Activated naive CD8-positive, alpha-beta T cell treated with anti-CD3 and anti-CD28 coated beads for 36 hours (primary cell): ENCODE data around the gene LRCH2. TPM values are rescaled to one million over a fixed set of nuclear protein-coding genes. Genes with fewer than 3 reads are reported as not detected.
A peak's percentile ranks its signal among the peaks of the same experiment; 100 is the strongest.
"Not testable (repeated sequence)": the region's sequence is repeated elsewhere in the genome, so short reads cannot be mapped to it uniquely, and the experiment has no call there.

ENCODE experiments used
- DNase-seq: peaks from one replicate; pipeline ENCODE4 v3.0.0; 2021
- H3K27ac Mint-ChIP-seq: one replicate; pipeline ENCODE4 v1.8.0; 2022; ENCODE audit warnings: mild to moderate bottlenecking, moderate library complexity, mixed read lengths
- H3K27me3 Mint-ChIP-seq: one replicate; pipeline ENCODE4 v1.8.0; 2022; ENCODE audit warnings: mild to moderate bottlenecking, mixed read lengths
- H3K36me3 Mint-ChIP-seq: one replicate; pipeline ENCODE4 v1.8.0; 2021; ENCODE audit warnings: mild to moderate bottlenecking, mixed read lengths
- H3K4me1 Mint-ChIP-seq: one replicate; pipeline ENCODE4 v1.8.0; 2021; ENCODE audit warnings: mixed read lengths
- H3K4me3 Mint-ChIP-seq: one replicate; pipeline ENCODE4 v1.8.0; 2022; ENCODE audit warnings: mild to moderate bottlenecking, moderate library complexity, mixed read lengths
- H3K9me3 Mint-ChIP-seq: one replicate; pipeline ENCODE4 v1.8.0; 2022; ENCODE audit warnings: mixed read lengths
- total RNA-seq, 2 experiments: library from RNA; stranded (reverse); gene quantifications; one replicate each; pipeline ENCODE4 v1.2.3, GENCODE V29; 2021

LRCH2 gene
- total RNA-seq, 2 experiments from 2014 or later, result not detected

DNA sequence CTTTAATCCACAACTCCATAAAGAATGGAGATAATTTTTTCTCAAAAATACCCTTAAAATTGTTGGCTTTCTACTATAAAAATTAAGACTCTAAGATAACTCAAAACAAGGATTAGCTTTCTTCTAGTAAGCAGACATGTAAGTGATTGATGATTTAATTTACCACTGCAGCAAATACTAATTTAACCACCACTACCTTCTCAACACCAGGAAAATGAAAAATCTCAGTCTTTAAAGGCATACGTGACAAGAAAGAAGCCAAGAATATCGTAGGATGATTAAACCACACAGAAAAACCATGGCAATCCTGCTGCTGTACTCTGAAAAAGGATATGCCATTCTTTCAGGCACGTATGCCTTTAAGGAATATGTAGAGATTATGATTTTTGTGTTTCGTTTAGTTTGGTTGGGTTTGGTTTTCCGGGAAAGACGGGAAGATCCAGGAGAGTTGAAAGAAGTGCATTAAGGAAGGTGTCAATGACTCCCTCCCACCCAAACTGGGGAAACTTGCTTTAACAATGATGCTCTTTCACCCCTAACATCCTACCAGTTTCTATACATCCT is 881 bp downstream of the LRCH2 start:
- DNase-seq, result no peak

DNA sequence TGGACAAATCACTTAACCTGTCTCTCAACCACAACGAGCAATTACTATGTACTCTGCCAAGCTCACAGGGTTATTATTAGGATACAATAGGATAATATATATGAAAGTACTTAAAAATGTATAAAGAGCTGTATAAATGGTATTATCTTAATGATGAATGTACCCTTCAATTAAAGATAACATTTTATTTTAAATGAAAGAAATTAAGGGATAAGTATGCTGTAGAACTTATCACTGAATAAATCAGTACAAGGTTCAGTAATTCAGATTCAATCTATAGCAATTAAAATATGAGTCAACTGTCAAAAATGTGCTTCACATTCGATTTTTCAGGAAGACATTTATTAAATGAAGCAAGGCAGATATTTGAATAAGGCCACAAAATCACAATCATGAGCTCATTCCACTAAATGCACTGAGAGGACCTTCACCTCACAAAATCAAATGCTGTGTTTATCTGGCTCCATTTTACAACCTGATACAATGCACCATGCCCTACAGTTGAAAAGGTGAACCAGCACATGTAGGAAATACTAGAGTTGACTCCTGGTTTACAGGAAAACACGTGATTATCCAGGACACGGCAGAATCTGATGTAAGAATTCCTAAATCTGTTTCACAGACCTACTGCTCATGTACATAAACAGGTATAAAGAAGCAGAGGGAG is 4.4 kb downstream of the LRCH2 start:
- DNase-seq, result no peak
- peaks cover 23% of the 10 kb centered on the region for H3K27me3 Mint-ChIP-seq
- H3K4me3 Mint-ChIP-seq, result no peak overlapping the region
- no peak overlapping the region for H3K27ac Mint-ChIP-seq
- H3K4me1 Mint-ChIP-seq, result no peaks in the 10 kb centered on the region
- no peaks in the 10 kb centered on the region for H3K9me3 Mint-ChIP-seq
- H3K36me3 Mint-ChIP-seq, result no peaks in the 10 kb centered on the region

More for the DNA sequence above, 881 bp downstream of the LRCH2 start:
- Mint-ChIP-seq H3K27me3 (peaks cover 30% of the 10 kb centered on the region), H3K36me3 (no peaks in the 10 kb centered on the region), H3K4me1 (no peaks in the 10 kb centered on the region), H3K9me3 (no peaks in the 10 kb centered on the region), H3K4me3 (peak overlapping the region; percentile 7), H3K27ac (no peak overlapping the region)

DNA sequence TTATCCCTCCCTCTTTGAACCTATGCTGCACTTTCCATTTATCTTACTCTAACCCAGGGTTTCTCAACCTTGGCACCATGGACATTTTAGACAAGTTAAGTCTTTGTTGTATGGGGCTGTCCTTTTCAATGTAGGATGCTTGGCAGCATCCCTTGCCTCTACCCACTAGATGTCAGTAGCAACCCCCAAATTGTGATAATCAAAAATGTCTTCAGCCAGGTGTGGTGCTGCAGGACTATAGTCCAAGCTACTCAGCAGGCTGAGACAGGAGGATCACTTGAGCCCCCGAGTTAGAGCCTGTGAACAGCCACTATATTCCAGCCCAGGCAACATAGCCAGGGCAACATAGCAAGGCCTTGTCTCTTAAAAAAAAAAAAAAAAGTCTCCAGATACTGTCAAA is 7.0 kb downstream of the LRCH2 start:
- no peaks in the 10 kb centered on the region for H3K9me3 Mint-ChIP-seq
- no peak overlapping the region for H3K4me3 Mint-ChIP-seq
- H3K27ac Mint-ChIP-seq, result no peak overlapping the region
- H3K4me1 Mint-ChIP-seq, result no peaks in the 10 kb centered on the region
- no peak for DNase-seq
- H3K27me3 Mint-ChIP-seq, result peaks cover 7% of the 10 kb centered on the region
- no peaks in the 10 kb centered on the region for H3K36me3 Mint-ChIP-seq

DNA sequence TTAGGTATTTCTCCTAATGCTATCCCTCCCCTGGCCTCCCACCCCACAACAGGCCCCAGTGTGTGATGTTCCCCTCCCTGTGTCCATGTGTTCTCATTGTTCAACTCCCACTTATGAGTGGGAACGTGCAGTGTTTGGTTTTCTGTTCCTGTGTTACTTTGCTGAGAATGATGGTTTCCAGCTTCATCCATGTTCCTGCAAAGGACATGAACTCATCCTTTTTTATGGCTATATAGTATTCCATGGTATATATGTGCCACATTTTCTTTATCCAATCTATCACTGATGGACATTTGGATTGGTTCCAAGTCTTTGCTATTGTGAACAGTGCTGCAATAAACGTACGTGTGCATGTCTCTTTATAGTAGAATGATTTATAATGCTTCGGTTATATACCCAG is 16.6 kb downstream of the LRCH2 start:
- DNase-seq, H3K9me3 Mint-ChIP-seq, H3K27me3 Mint-ChIP-seq, H3K36me3 Mint-ChIP-seq, H3K4me3 Mint-ChIP-seq, H3K4me1 Mint-ChIP-seq, H3K27ac Mint-ChIP-seq: not testable (repeated sequence)

DNA sequence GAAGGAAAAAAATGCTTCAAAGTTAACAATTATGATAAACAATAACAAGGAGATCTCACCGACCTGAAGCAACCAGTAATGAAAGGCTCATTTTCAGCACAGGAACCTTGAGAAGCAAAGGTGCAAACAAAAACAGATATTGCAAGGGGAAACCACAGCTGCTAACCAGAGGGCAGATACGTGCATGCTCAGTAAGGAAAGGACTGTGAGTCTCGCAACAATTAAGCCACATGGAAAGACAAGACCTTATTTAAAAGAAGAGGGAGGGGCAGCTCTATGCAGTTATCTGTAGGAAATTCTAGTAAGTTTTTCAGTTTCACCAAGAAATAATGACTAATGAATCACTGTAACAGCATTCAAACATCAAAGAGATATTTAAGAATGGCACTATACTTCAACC is 19.3 kb downstream of the LRCH2 start:
- H3K36me3 Mint-ChIP-seq, result no peaks in the 10 kb centered on the region
- no peak overlapping the region for H3K4me3 Mint-ChIP-seq
- H3K9me3 Mint-ChIP-seq, result no peaks in the 10 kb centered on the region
- H3K27me3 Mint-ChIP-seq, result no peaks in the 10 kb centered on the region
- H3K27ac Mint-ChIP-seq, result no peak overlapping the region
- no peak for DNase-seq
- H3K4me1 Mint-ChIP-seq, result no peaks in the 10 kb centered on the region

- Mint-ChIP-seq H3K4me1 (no peaks in the 10 kb centered on the region), H3K4me3 (no peak overlapping the region), H3K9me3 (no peaks in the 10 kb centered on the region), H3K27ac (no peak overlapping the region), H3K36me3 (no peaks in the 10 kb centered on the region), H3K27me3 (no peaks in the 10 kb centered on the region)
- no peak for DNase-seq
Observed at GRCh38 chrX:115214151-115214550, 19.7 kb downstream of the LRCH2 start.

DNA sequence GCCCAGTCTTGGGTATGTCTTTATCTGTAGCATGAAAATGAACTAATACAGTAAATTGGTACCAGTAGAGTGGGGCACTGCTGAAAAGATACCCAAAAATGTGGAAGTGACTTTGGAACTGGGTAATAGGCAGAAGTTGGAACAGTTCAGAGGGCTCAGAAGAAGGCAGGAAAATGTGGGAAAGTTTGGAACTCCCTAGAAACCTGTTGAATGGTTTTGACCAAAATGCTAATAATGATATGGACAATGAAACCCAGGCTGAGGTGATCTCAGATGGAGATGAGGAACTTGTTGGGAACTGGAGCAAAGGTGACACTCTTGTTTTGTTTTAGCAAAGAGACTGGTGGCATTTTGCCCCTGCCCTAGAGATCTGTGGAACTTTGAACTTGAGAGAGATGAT is 24.3 kb downstream of the LRCH2 start:
- not testable (repeated sequence) for H3K36me3 Mint-ChIP-seq, H3K27ac Mint-ChIP-seq, H3K4me1 Mint-ChIP-seq, H3K9me3 Mint-ChIP-seq, DNase-seq, H3K4me3 Mint-ChIP-seq, H3K27me3 Mint-ChIP-seq

DNA sequence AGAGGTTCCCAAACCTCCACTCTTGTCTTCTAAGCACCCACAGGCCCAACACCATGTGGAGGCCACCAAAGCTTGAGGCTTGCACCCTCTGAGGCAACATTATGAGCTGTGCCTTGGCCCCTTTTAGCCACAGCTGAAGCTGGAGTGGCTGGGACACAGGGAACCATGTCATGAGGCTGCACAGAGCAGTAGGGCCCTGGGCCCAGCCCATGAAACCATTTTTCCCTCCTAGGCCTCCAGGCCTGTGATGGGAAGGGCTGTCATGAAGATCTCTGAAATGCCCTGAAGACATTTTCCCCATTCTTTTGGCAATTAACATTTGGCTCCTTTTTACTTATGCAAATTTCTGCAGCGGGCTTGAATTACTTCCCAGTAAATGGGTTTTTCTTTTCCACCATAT is 29.9 kb downstream of the LRCH2 start:
- H3K27ac Mint-ChIP-seq, result no peak overlapping the region
- H3K9me3 Mint-ChIP-seq, result peaks cover 13% of the 10 kb centered on the region
- H3K4me3 Mint-ChIP-seq, result no peak overlapping the region
- H3K4me1 Mint-ChIP-seq, result no peaks in the 10 kb centered on the region
- H3K36me3 Mint-ChIP-seq, result no peaks in the 10 kb centered on the region
- H3K27me3 Mint-ChIP-seq, result no peaks in the 10 kb centered on the region
- no peak for DNase-seq

- no peaks in the 10 kb centered on the region for H3K9me3 Mint-ChIP-seq
- DNase-seq, result no peak
- H3K4me1 Mint-ChIP-seq, result no peaks in the 10 kb centered on the region
- no peaks in the 10 kb centered on the region for H3K27me3 Mint-ChIP-seq
- H3K27ac Mint-ChIP-seq, result no peak overlapping the region
- no peaks in the 10 kb centered on the region for H3K36me3 Mint-ChIP-seq
- no peak overlapping the region for H3K4me3 Mint-ChIP-seq
Observed at GRCh38 chrX:115192244-115192700, 41.6 kb downstream of the LRCH2 start.

DNA sequence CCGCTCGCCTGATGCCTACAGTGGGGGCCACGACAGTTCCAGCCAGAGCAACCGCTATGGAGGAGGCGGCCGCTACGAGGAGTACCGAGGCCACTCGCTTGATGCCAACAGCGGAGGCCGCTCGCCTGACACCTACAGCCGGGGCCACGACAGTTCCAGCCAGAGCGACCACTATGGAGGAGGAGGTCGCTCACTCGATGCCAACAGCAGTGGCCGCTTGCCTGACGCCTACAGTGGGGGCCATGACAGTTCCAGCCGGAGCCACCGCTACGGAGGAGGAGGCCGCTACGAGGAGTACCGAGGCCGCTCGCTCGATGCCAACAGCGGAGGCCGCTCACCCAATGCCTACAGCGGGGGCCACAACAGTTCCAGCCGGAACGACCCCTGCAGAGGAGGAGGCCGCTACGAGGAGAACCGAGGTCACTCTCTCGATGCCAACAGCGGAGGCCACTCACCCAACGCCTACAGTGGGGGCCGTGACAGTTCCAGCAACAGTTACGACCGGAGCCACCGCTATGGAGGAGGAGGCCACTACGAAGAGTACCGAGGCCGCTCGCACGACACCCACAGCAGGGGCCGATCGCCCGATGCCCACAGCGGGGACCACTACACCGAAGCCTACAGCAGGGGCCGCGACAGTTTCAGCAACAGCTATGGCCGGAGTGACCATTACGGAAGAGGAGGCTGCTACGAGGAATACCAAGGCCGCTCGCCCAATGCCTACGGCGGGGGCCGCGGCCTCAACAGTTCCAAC is 42.2 kb downstream of the LRCH2 start:
- Mint-ChIP-seq H3K9me3 (no peaks in the 10 kb centered on the region), H3K27ac (no peak overlapping the region), H3K4me3 (no peak overlapping the region), H3K27me3 (no peaks in the 10 kb centered on the region), H3K4me1 (no peaks in the 10 kb centered on the region), H3K36me3 (no peaks in the 10 kb centered on the region)
- no peak for DNase-seq

DNA sequence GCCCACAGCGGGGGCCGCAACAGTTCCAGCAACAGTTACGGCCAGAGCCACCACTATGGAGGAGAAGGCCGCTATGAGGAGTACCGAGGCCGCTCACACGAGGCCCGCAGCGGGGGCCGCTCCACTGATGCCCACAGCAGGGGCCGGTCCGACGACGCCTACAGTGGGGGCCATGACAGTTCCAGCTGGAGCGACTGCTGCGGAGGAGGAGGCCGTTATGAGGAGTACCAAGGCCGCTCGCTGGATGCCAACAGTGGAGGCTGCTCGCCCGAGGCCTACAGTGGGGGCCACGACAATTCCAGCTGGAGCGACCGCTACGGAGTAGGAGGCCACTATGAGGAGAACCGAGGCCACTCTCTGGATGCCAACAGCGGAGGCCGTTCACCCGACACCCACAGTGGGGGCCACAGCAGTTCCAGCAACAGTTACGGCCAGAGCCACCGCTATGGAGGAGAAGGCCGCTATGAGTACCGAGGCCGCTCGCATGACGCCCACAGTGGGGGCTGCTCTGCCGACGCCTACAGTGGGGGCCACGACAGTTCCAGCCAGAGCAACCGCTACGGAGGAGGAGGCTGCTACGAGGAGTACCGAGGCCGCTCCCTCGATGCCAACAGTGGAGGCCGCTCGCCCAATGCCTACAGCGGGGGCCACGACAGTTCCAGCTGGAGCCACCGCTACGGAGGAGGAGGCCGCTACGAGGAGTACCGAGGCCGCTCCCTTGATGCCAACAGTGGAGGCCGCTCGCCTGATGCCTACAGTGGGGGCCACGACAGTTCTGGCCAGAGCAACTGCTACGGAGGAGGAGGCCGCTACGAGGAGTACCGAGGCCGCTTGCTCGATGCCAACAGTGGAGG is 43.0 kb downstream of the LRCH2 start:
- Mint-ChIP-seq H3K4me3 (no peak overlapping the region), H3K27ac (no peak overlapping the region), H3K27me3 (no peaks in the 10 kb centered on the region), H3K36me3 (no peaks in the 10 kb centered on the region), H3K4me1 (no peaks in the 10 kb centered on the region), H3K9me3 (no peaks in the 10 kb centered on the region)
- no peak for DNase-seq

- Mint-ChIP-seq H3K4me3 (no peak overlapping the region), H3K36me3 (no peaks in the 10 kb centered on the region), H3K27me3 (no peaks in the 10 kb centered on the region), H3K9me3 (no peaks in the 10 kb centered on the region), H3K4me1 (no peaks in the 10 kb centered on the region), H3K27ac (no peak overlapping the region)
- DNase-seq, result no peak
Observed at GRCh38 chrX:115189646-115190635, 44.0 kb downstream of the LRCH2 start.

- H3K9me3 Mint-ChIP-seq, result no peaks in the 10 kb centered on the region
- H3K27ac Mint-ChIP-seq, result no peak within 1 kb of the TSS
- no peaks in the 10 kb centered on the region for H3K27me3 Mint-ChIP-seq
- no peak within 1 kb of the TSS for H3K4me3 Mint-ChIP-seq
- no peaks in the 10 kb centered on the region for H3K4me1 Mint-ChIP-seq
- DNase-seq, result no peak
- no peaks in the 10 kb centered on the region for H3K36me3 Mint-ChIP-seq
Observed at GRCh38 chrX:115189110-115189509, 44.8 kb downstream of the LRCH2 start, which contains the start of gene RBMXL3. Gene RBMXL3 (plus strand): TSS chrX:115189410. CDS start chrX:115189442, 32 bp downstream.

DNA sequence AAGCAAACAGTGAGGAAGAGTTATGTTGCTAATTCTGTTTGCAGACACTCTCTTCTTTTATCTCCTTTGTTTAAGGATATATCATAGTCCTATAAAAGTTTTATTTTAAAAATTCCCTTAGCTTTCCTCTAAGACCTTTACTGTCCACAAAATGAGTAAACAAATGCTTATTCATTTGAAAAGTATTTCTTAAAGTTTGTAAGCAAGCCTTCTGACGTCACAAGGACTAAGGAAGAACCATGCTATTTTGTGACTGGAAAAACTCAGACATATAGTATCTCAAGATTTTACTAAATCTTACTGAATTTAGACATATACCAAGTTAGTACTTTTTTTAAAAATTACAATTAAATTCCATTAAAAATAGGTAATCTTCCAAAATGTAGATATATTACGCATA is 49.9 kb downstream of the LRCH2 start:
- H3K9me3 Mint-ChIP-seq, result no peaks in the 10 kb centered on the region
- H3K27ac Mint-ChIP-seq, result no peak overlapping the region
- H3K4me3 Mint-ChIP-seq, result no peak overlapping the region
- no peaks in the 10 kb centered on the region for H3K4me1 Mint-ChIP-seq
- no peak for DNase-seq
- no peaks in the 10 kb centered on the region for H3K36me3 Mint-ChIP-seq
- H3K27me3 Mint-ChIP-seq, result no peaks in the 10 kb centered on the region
